Measurements from ENCODE around the gene HCN4.

HCN4 gene

DNA sequence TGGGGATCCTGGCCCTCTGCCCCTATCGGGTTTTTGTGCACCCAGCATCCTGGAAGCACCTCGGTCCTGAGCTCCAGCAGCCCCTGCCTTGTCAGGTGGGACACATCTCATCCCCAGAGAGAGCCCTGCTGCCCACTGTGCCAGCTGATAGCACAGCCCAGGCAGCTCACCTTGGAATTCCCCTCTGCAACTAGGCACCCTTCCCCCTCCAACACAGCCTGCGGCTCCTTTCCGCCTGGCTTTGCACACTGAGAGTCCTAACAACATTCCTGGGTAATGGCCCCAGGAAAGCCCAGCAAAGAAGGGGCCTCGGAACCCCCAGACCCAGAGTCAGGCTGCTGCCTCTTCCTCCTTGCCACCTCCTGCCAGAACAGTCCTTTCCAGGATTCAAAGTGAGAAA is 5.9 kb downstream of the HCN4 start:
- TF ChIP-seq, protein P1, sequence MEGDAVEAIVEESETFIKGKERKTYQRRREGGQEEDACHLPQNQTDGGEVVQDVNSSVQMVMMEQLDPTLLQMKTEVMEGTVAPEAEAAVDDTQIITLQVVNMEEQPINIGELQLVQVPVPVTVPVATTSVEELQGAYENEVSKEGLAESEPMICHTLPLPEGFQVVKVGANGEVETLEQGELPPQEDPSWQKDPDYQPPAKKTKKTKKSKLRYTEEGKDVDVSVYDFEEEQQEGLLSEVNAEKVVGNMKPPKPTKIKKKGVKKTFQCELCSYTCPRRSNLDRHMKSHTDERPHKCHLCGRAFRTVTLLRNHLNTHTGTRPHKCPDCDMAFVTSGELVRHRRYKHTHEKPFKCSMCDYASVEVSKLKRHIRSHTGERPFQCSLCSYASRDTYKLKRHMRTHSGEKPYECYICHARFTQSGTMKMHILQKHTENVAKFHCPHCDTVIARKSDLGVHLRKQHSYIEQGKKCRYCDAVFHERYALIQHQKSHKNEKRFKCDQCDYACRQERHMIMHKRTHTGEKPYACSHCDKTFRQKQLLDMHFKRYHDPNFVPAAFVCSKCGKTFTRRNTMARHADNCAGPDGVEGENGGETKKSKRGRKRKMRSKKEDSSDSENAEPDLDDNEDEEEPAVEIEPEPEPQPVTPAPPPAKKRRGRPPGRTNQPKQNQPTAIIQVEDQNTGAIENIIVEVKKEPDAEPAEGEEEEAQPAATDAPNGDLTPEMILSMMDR (IDR thresholded peaks at IDR 0.05; ENCODE audit: poor library complexity, severe bottlenecking): no peak
- H3K27me3 ChIP-seq (ENCODE audit: insufficient read depth, poor library complexity, severe bottlenecking): peaks cover 96% of the 10 kb centered on the region
- no peak overlapping the region for H3K27ac ChIP-seq (ENCODE audit: poor library complexity, severe bottlenecking)
- no peaks in the 10 kb centered on the region for H3K4me1 ChIP-seq (ENCODE audit: insufficient read depth, poor library complexity, severe bottlenecking)
- DNase-seq (ENCODE audit: low spot score) (no peak), ATAC-seq (ENCODE audit: low read depth) (no peak)
- no peak overlapping the region for H3K4me3 ChIP-seq (ENCODE audit: severe bottlenecking)
- no peaks in the 10 kb centered on the region for H3K36me3 ChIP-seq (ENCODE audit: low read depth)
- no peaks in the 10 kb centered on the region for H3K9me3 ChIP-seq (ENCODE audit: severe bottlenecking)

DNA sequence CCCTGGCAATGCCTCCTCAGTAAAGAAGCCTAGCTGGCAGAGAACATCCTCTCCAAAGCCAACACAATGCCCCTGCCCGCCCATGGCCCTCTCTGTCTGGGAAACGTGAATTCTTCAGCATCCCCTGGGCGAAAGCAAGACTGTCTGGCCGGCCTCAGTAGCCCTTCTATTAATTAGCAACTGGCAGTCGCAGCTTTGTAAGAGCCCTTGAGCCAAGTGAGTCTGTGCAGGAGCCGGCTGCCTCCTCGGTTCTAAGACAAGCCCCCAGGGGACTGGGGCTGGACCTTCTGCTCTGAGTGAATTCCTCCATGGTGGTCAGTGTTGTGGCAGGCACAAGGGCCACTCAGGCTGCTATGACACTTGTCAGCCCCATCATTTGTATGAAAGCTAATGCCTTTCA is 7.4 kb downstream of the HCN4 start:
- ATAC-seq (ENCODE audit: low read depth) (no peak), DNase-seq (ENCODE audit: low spot score) (no peak)
- TF ChIP-seq, protein P1 (IDR thresholded peaks at IDR 0.05; ENCODE audit: poor library complexity, severe bottlenecking): no peak
- Histone ChIP-seq H3K36me3 (ENCODE audit: low read depth) (no peaks in the 10 kb centered on the region), H3K27me3 (ENCODE audit: insufficient read depth, poor library complexity, severe bottlenecking) (peaks cover 87% of the 10 kb centered on the region), H3K9me3 (ENCODE audit: severe bottlenecking) (no peaks in the 10 kb centered on the region), H3K27ac (ENCODE audit: poor library complexity, severe bottlenecking) (no peak overlapping the region), H3K4me1 (ENCODE audit: insufficient read depth, poor library complexity, severe bottlenecking) (no peaks in the 10 kb centered on the region), H3K4me3 (ENCODE audit: severe bottlenecking) (no peak overlapping the region)

DNA sequence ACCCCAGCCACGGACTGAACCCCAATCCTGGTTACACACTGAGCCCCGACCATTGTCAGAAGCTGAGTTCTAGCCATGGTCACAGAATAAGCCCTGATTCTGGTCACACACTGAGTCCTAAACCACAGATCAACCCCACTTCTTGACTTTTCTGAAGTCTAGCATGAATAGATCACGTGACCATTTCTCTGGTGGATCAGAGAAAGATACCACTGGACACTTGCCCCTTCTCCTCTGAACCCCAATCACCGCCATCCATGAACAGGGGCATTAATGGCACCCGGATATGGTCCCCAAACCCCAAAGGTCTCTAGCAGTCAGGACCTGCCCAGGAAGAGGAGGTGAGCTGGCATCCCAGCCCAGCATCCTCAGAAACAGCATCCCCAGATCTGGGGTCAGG is 9.1 kb downstream of the HCN4 start:
- TF ChIP-seq, protein P1 (IDR thresholded peaks at IDR 0.05; ENCODE audit: poor library complexity, severe bottlenecking): no peak
- Histone ChIP-seq H3K27ac (ENCODE audit: poor library complexity, severe bottlenecking) (no peak overlapping the region), H3K4me3 (ENCODE audit: severe bottlenecking) (no peak overlapping the region), H3K36me3 (ENCODE audit: low read depth) (no peaks in the 10 kb centered on the region), H3K27me3 (ENCODE audit: insufficient read depth, poor library complexity, severe bottlenecking) (peaks cover 79% of the 10 kb centered on the region), H3K9me3 (ENCODE audit: severe bottlenecking) (no peaks in the 10 kb centered on the region), H3K4me1 (ENCODE audit: insufficient read depth, poor library complexity, severe bottlenecking) (no peaks in the 10 kb centered on the region)
- no peak for ATAC-seq (ENCODE audit: low read depth)
- DNase-seq (ENCODE audit: low spot score): no peak

DNA sequence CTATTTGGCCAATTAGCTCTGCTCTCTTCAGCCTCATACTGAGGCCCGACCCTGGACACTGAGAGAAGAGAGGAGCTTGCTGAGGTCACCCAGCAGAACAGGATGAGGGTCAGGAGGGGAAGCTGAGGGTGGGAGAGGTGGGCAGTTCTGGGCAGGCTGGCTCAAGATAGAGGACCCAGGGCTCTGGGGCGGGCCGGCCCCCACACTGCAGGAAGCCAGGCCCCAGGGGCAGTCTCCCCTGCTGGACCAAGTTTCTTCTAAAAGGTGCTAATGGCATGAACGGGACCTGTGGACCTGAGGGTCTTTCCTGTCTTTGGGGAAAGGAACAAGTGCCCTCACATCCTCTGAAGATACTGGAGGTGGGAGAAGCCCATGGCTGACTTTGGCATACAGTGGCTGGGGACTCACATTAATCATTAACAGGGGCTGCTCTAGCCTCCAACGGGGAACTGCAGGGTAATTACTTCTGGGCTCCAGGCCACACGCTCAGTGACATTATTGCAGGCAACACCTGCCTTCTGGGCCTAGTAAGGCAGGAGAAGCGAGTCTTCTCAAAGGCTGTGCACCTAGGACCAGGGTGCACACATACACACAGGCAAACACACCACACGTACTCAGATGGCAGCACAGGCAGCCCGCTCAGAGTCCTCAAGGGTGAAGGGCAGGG is 10.6 kb downstream of the HCN4 start:
- Histone ChIP-seq H3K27me3 (ENCODE audit: insufficient read depth, poor library complexity, severe bottlenecking) (peaks cover 63% of the 10 kb centered on the region), H3K9me3 (ENCODE audit: severe bottlenecking) (no peaks in the 10 kb centered on the region), H3K36me3 (ENCODE audit: low read depth) (no peaks in the 10 kb centered on the region), H3K4me1 (ENCODE audit: insufficient read depth, poor library complexity, severe bottlenecking) (no peaks in the 10 kb centered on the region), H3K4me3 (ENCODE audit: severe bottlenecking) (no peak overlapping the region), H3K27ac (ENCODE audit: poor library complexity, severe bottlenecking) (no peak overlapping the region)
- TF ChIP-seq, protein P1 (IDR thresholded peaks at IDR 0.05; ENCODE audit: poor library complexity, severe bottlenecking): no peak
- DNase-seq (ENCODE audit: low spot score) (no peak), ATAC-seq (ENCODE audit: low read depth) (no peak)

DNA sequence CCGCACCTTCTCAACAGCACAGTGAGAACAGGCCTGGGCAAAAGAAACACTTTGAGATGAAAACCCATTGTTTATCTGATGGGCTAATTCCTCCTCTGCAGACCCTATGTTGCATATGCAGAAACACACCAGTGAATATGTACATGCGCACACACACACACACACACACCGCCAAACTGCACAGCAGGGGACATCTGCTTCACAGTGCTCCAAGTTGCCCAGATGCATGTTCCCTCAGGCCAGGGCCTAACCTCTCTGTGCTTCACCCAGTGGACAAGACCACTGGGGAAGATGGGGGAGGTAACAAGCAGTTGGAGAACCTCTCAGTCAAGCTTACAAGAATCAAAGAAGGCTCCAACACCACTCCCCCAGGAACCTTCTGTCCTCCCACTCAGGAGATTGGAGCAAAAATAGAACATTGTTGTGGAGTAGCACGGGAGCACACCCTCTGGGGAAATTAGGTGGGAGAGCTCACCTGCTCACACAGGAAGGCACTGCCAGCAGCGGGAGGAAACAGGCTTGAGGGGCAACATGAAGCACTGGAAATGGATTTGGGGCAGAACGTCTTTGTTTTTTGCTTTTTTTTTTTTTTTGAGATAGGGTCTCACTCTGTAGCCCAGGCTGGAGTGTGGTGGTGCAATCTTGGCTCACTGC is 13.0 kb downstream of the HCN4 start:
- Histone ChIP-seq H3K4me1 (ENCODE audit: insufficient read depth, poor library complexity, severe bottlenecking) (no peaks in the 10 kb centered on the region), H3K27me3 (ENCODE audit: insufficient read depth, poor library complexity, severe bottlenecking) (peaks cover 45% of the 10 kb centered on the region), H3K4me3 (ENCODE audit: severe bottlenecking) (no peak overlapping the region), H3K36me3 (ENCODE audit: low read depth) (no peaks in the 10 kb centered on the region), H3K9me3 (ENCODE audit: severe bottlenecking) (no peaks in the 10 kb centered on the region), H3K27ac (ENCODE audit: poor library complexity, severe bottlenecking) (no peak overlapping the region)
- ATAC-seq (ENCODE audit: low read depth): no peak
- TF ChIP-seq, protein P1 (IDR thresholded peaks at IDR 0.05; ENCODE audit: poor library complexity, severe bottlenecking): no peak
- no peak for DNase-seq (ENCODE audit: low spot score)
